ENCODE measurements around the gene NTF4.

Gene NTF4

GRCh38 chr19:49073514-49074378 is 9.1 kb upstream of the NTF4 start:
- Mint-ChIP-seq H3K27me3 (ENCODE audit: low read depth) (peaks cover 64% of the 10 kb centered on the region), H3K4me3 (peak overlapping the region; percentile 45 to 71 (median 66)), H3K27ac (no peak overlapping the region), H3K9me3 (peaks cover 16% of the 10 kb centered on the region), H3K36me3 (ENCODE audit: low read depth) (peaks cover 10% of the 10 kb centered on the region), H3K4me1 (peaks cover 20% of the 10 kb centered on the region)
- TF ChIP-seq CTCF (IDR thresholded peaks at IDR 0.05; ENCODE audit: unreplicated experiment in 3 of 3) = no peak

GRCh38 chr19:49071860-49072547 is 7.4 kb upstream of the NTF4 start:
- no peak for TF ChIP-seq CTCF (IDR thresholded peaks at IDR 0.05; ENCODE audit: unreplicated experiment in 3 of 3)
- no peak overlapping the region for H3K27ac Mint-ChIP-seq
- H3K4me3 Mint-ChIP-seq = peak overlapping the region; percentile 55 to 72 (median 69)
- H3K4me1 Mint-ChIP-seq = peaks cover 31% of the 10 kb centered on the region
- peaks cover 10% of the 10 kb centered on the region for H3K36me3 Mint-ChIP-seq (ENCODE audit: low read depth)
- H3K27me3 Mint-ChIP-seq (ENCODE audit: low read depth) = peaks cover 72% of the 10 kb centered on the region
- H3K9me3 Mint-ChIP-seq = peaks cover 16% of the 10 kb centered on the region

- Mint-ChIP-seq H3K27ac (no peak overlapping the region), H3K27me3 (ENCODE audit: low read depth) (peaks cover 80% of the 10 kb centered on the region), H3K9me3 (peaks cover 16% of the 10 kb centered on the region), H3K36me3 (ENCODE audit: low read depth) (peaks cover 10% of the 10 kb centered on the region), H3K4me1 (peaks cover 47% of the 10 kb centered on the region), H3K4me3 (peak overlapping the region in 2 of 3 experiments; percentile 2 to 33)
- no peak for TF ChIP-seq CTCF (IDR thresholded peaks at IDR 0.05; ENCODE audit: unreplicated experiment in 3 of 3)
These were observed 5.8 kb upstream of the NTF4 start for GRCh38 chr19:49070416-49070815.

- no peak overlapping the region for H3K27ac Mint-ChIP-seq
- H3K4me1 Mint-ChIP-seq = peaks cover 47% of the 10 kb centered on the region
- peaks cover 10% of the 10 kb centered on the region for H3K36me3 Mint-ChIP-seq (ENCODE audit: low read depth)
- no peak overlapping the region for H3K4me3 Mint-ChIP-seq
- no peak for TF ChIP-seq CTCF (IDR thresholded peaks at IDR 0.05; ENCODE audit: unreplicated experiment in 3 of 3)
- H3K27me3 Mint-ChIP-seq (ENCODE audit: low read depth) = peaks cover 68% of the 10 kb centered on the region
- peaks cover 16% of the 10 kb centered on the region for H3K9me3 Mint-ChIP-seq
These were observed 4.4 kb upstream of the NTF4 start for GRCh38 chr19:49069026-49069425.

GRCh38 chr19:49067554-49067953 is 2.9 kb upstream of the NTF4 start:
- TF ChIP-seq CTCF (IDR thresholded peaks at IDR 0.05; ENCODE audit: unreplicated experiment in 3 of 3) = no peak
- Mint-ChIP-seq H3K4me3 (no peak overlapping the region), H3K4me1 (peaks cover 33% of the 10 kb centered on the region), H3K9me3 (peaks cover 14% of the 10 kb centered on the region), H3K36me3 (ENCODE audit: low read depth) (no peaks in the 10 kb centered on the region), H3K27me3 (ENCODE audit: low read depth) (peaks cover 57% of the 10 kb centered on the region), H3K27ac (peak overlapping the region in 1 of 3 experiments; percentile 10)

Data from nephron (organoid).